SK-N-SH (cell line): Measurements from ENCODE around the gene MID1. TPM values are rescaled to one million over a fixed set of nuclear protein-coding genes. Genes with fewer than 3 reads are reported as not detected.

Experiments used
- CTCF ChIA-PET: fragments of 300-600, 350-600 bp; formaldehyde crosslinking; extraction: SDS; loops from one replicate; lab custom pipeline; 2021; lab: Yijun Ruan, JAX
- POLR2A ChIA-PET: fragments of 350-600 bp; sonication (Branson Sonifier 250); formaldehyde crosslinking; extraction: SDS; loops from one replicate; lab custom pipeline; 2020; ENCODE audit warnings: antibody characterized with exemption, inconsistent platforms; lab: Yijun Ruan, JAX
- DNase-seq: peaks from one replicate; pipeline ENCODE4 v3.0.0; 2012
- H2AFZ ChIP-seq: fragments of 200-600 bp; sonication (generic); 2 replicates; pipeline ENCODE4 v1.8.1; 2016; ENCODE audit warnings: antibody characterized with exemption, mild to moderate bottlenecking, low read depth
- H3F3A ChIP-seq: fragments of 200-600 bp; sonication (generic); replicated peaks from 2 replicates; pipeline ENCODE3; 2016; ENCODE audit warnings: antibody characterized with exemption, mild to moderate bottlenecking; ENCODE audit not compliant: insufficient read depth
- H3K27ac ChIP-seq, 2 experiments: fragments of 200-500 bp in 1 of 2; fragments of 200-600 bp in 1 of 2; sonication (Bioruptor generic) in 1 of 2; sonication (generic), shearing (Covaris generic) in 1 of 2; 2 replicates each; pipeline versions ENCODE4 v1.5.1 to v1.6.1; 2014 to 2016; ENCODE audit warnings: low read depth in 2 of 2, inconsistent platforms in 1 of 2, low read length in 1 of 2, mild to moderate bottlenecking in 1 of 2, mixed read lengths in 1 of 2
- H3K27me3 ChIP-seq: fragments of 200-600 bp; sonication (generic), shearing (Covaris generic); 2 replicates; pipeline ENCODE4 v1.6.1; 2016; ENCODE audit warnings: mixed run types; ENCODE audit not compliant: insufficient read depth
- H3K36me3 ChIP-seq, 2 experiments: fragments of 200-500 bp in 1 of 2; fragments of 200-600 bp in 1 of 2; sonication (Bioruptor generic) in 1 of 2; sonication (generic) in 1 of 2; replicated peaks in 1 of 2; 2 replicates each; pipeline versions ENCODE3 to v1.5.1; 2014 to 2016; ENCODE audit warnings: low read length in 1 of 2, mild to moderate bottlenecking in 1 of 2; ENCODE audit not compliant: insufficient read depth in 2 of 2, control insufficient read depth in 1 of 2
- H3K4me1 ChIP-seq, 2 experiments: fragments of 200-500 bp in 1 of 2; fragments of 200-600 bp in 1 of 2; sonication (Bioruptor generic) in 1 of 2; sonication (generic), shearing (Covaris generic) in 1 of 2; 2 replicates each; pipeline versions ENCODE4 v1.5.1 to v1.6.1; 2014 to 2016; ENCODE audit warnings: low read depth in 1 of 2, low read length in 1 of 2, mixed run types in 1 of 2; ENCODE audit not compliant: insufficient read depth in 2 of 2, control insufficient read depth in 1 of 2
- H3K4me2 ChIP-seq: fragments of 200-600 bp; sonication (generic), shearing (Covaris generic); 2 replicates; pipeline ENCODE4 v1.6.1; 2017; ENCODE audit warnings: mixed run types
- H3K4me3 ChIP-seq, 2 experiments: fragments of 200-500 bp in 1 of 2; fragments of 200-600 bp in 1 of 2; sonication (Bioruptor generic) in 1 of 2; sonication (generic), shearing (Covaris generic) in 1 of 2; 2 replicates each; pipeline versions ENCODE4 v1.5.1 to v1.8.1; 2014 to 2016; ENCODE audit warnings: low read depth in 2 of 2, inconsistent platforms in 1 of 2, low read length in 1 of 2, mild to moderate bottlenecking in 1 of 2, mixed read lengths in 1 of 2, moderate library complexity in 1 of 2
- H3K79me2 ChIP-seq: fragments of 200-600 bp; sonication (generic); 2 replicates; pipeline ENCODE4 v1.8.1; 2017; ENCODE audit warnings: mild to moderate bottlenecking; ENCODE audit not compliant: insufficient read depth
- H3K9ac ChIP-seq: fragments of 200-600 bp; sonication (generic); 2 replicates; pipeline ENCODE4 v1.6.1; 2017; ENCODE audit warnings: mixed run types
- H3K9me2 ChIP-seq: fragments of 200-600 bp; sonication (generic); 2 replicates; pipeline ENCODE4 v1.6.1; 2017; ENCODE audit warnings: mixed run types
- H3K9me3 ChIP-seq: fragments of 200-600 bp; sonication (generic); 2 replicates; pipeline ENCODE4 v1.6.1; 2017; ENCODE audit warnings: mixed run types, mild to moderate bottlenecking, moderate library complexity
- H4K20me1 ChIP-seq: fragments of 200-600 bp; sonication (generic); 2 replicates; pipeline ENCODE4 v1.6.1; 2017; ENCODE audit warnings: mild to moderate bottlenecking, mixed run types; ENCODE audit not compliant: insufficient read depth
- CHD2 ChIP-seq: fragments of 150-350 bp; IDR thresholded peaks from 2 replicates; pipeline ENCODE4 v1.6.1; 2018; ENCODE audit warnings: low read length; ENCODE audit not compliant: partially characterized antibody
- CTCF ChIP-seq: fragments of 200-600 bp; sonication (generic); IDR thresholded peaks from 2 replicates; pipeline ENCODE4 v1.6.1; 2017; ENCODE audit warnings: antibody characterized with exemption, mild to moderate bottlenecking, moderate library complexity
- FOXJ3 ChIP-seq: sonication (generic); formaldehyde crosslinking; IDR thresholded peaks from 2 replicates; pipeline ENCODE4 v1.5.1; 2020; ENCODE audit warnings: mild to moderate bottlenecking, missing genetic modification reagents
- FOXM1 ChIP-seq: IDR thresholded peaks from 2 replicates; pipeline ENCODE4 v1.4.0; 2012; ENCODE audit warnings: low read depth, mild to moderate bottlenecking
- GABPA ChIP-seq: IDR thresholded peaks from 2 replicates; pipeline ENCODE4 v1.4.0; 2012; ENCODE audit warnings: low read depth, mild to moderate bottlenecking
- IRF3 ChIP-seq: fragments of 150-350 bp; IDR thresholded peaks from 2 replicates; pipeline ENCODE4 v1.6.1; 2016; ENCODE audit warnings: mild to moderate bottlenecking, low read depth, low read length
- JUND ChIP-seq: IDR thresholded peaks from 2 replicates; pipeline ENCODE4 v1.4.0; 2012
- MAX ChIP-seq: IDR thresholded peaks from 2 replicates; pipeline ENCODE4 v1.4.0; 2012; ENCODE audit warnings: low read depth
- MEF2A ChIP-seq: IDR thresholded peaks from 2 replicates; pipeline ENCODE4 v1.4.0; 2012; ENCODE audit warnings: low read depth, borderline replicate concordance
- MXI1 ChIP-seq: IDR thresholded peaks from 2 replicates; pipeline ENCODE4 v1.6.1; 2012; ENCODE audit warnings: mild to moderate bottlenecking, low read depth, low read length, improper control_type of control experiment
- RAD21 ChIP-seq: IDR thresholded peaks from 2 replicates; pipeline ENCODE4 v1.6.1; 2012; ENCODE audit warnings: mild to moderate bottlenecking, low read length
- RCOR1 ChIP-seq: fragments of 150-350 bp; IDR thresholded peaks from 2 replicates; pipeline ENCODE4 v1.6.1; 2017; ENCODE audit warnings: antibody characterized with exemption, low read length
- REST ChIP-seq: IDR thresholded peaks from 2 replicates; pipeline ENCODE4 v1.6.1; 2012; ENCODE audit warnings: mild to moderate bottlenecking, low read depth, low read length, moderate library complexity
- RFX5 ChIP-seq: IDR thresholded peaks from 2 replicates; pipeline ENCODE4 v1.6.1; 2012; ENCODE audit warnings: mild to moderate bottlenecking, improper control_type of control experiment, low read length
- RXRA ChIP-seq: IDR thresholded peaks from 2 replicates; pipeline ENCODE4 v1.4.0; 2012; ENCODE audit warnings: low read depth, mild to moderate bottlenecking, borderline replicate concordance
- TAF1 ChIP-seq: IDR thresholded peaks from 2 replicates; pipeline ENCODE4 v1.6.1; 2012; ENCODE audit warnings: low read depth, mild to moderate bottlenecking, low read length, moderate library complexity, borderline replicate concordance
- TCF12 ChIP-seq: IDR thresholded peaks from 2 replicates; pipeline ENCODE4 v1.4.0; 2012
- TEAD4 ChIP-seq: IDR thresholded peaks from 2 replicates; pipeline ENCODE4 v1.4.0; 2012; ENCODE audit warnings: mild to moderate bottlenecking, borderline replicate concordance; ENCODE audit not compliant: insufficient read depth
- USF1 ChIP-seq: IDR thresholded peaks from 2 replicates; pipeline ENCODE4 v1.4.0; 2012; ENCODE audit warnings: low read depth, borderline replicate concordance
- USF2 ChIP-seq: fragments of 150-350 bp; IDR thresholded peaks from 2 replicates; pipeline ENCODE4 v1.6.1; 2017; ENCODE audit warnings: antibody characterized with exemption, low read length, low read depth, borderline replicate concordance
- WGBS: methylation state at CpG from one replicate; pipeline ENCODE4 v1.1.6; 2017; ENCODE audit warnings: low lambda C conversion rate; 5-methylcytosine and 5-hydroxymethylcytosine counted together
- polyA plus RNA-seq, 3 experiments: library from polyadenylated mRNA; depleted of rRNA; stranded (reverse); fragments of >200 nt; gene quantifications; 2 replicates each; pipeline ENCODE4 v1.2.3, GENCODE V29; 2012

Gene MID1
- polyA plus RNA-seq, 1 of the 3 experiments (the other 2 are of a cell fraction), result 10.4 TPM

- TF ChIP-seq CTCF (no peak), USF2 (no peak), FOXJ3 (CRISPR knock-in tag) (no peak), RFX5 (no peak)
Observed at GRCh38 chrX:10482261-10482660, 138.1 kb downstream of the MID1 start (continued).

- POLR2A ChIA-PET, result no interaction called here
- no peaks in the 10 kb centered on the region for H3K27me3 ChIP-seq
Observed at GRCh38 chrX:10480861-10481260, 139.5 kb downstream of the MID1 start.

More at GRCh38 chrX:10480861-10481260, 139.5 kb downstream of the MID1 start:
- Histone ChIP-seq H3K4me3 (no peak overlapping the region), H3K9me3 (no peaks in the 10 kb centered on the region), H3K9me2 (no peaks in the 10 kb centered on the region), H3K4me2 (no peak overlapping the region), H3K9ac (no peak overlapping the region), H3F3A (no peaks in the 10 kb centered on the region), H3K79me2 (no peaks in the 10 kb centered on the region), H3K36me3 (peaks cover 0 to 2% of the 10 kb centered on the region in 2 experiments), H3K4me1 (no peaks in the 10 kb centered on the region; a peak in 2 of 4 replicates), H3K27ac (no peak overlapping the region), H2AFZ (no peak overlapping the region), H4K20me1 (no peaks in the 10 kb centered on the region)
- CTCF ChIA-PET, result no interaction called here
- TF ChIP-seq RXRA, result no peak
- no peak for TF ChIP-seq FOXM1
- TF ChIP-seq RAD21, result no peak
- TF ChIP-seq TEAD4, result no peak
- TF ChIP-seq MEF2A, result no peak
- no peak for TF ChIP-seq USF1
- TF ChIP-seq TCF12, result no peak
- TF ChIP-seq JUND, result no peak
- TF ChIP-seq GABPA, result no peak
- TF ChIP-seq IRF3, result no peak
- no peak for TF ChIP-seq TAF1
- TF ChIP-seq MAX, result no peak
- TF ChIP-seq RFX5, result no peak
- no peak for TF ChIP-seq CTCF
- no peak for TF ChIP-seq MXI1
- TF ChIP-seq RCOR1, result no peak
- no peak for TF ChIP-seq CHD2
- no peak for TF ChIP-seq USF2
- TF ChIP-seq REST, result no peak
- DNase-seq, result no peak
- 49% methylated on average over 5 of the region's 5 CpGs for WGBS
